Posterior vena cava (tissue), 2 donors: Measurements from ENCODE around the gene GALP. TPM values are rescaled to one million over a fixed set of nuclear protein-coding genes. Genes with fewer than 3 reads are reported as not detected.
"Not testable (repeated sequence)": the region's sequence is repeated elsewhere in the genome, so short reads cannot be mapped to it uniquely, and the experiment has no call there.

Experiments
- DNase-seq: peaks from one replicate; pipeline ENCODE4 v3.0.0-alpha.2; 2020; ENCODE audit warnings: low spot score
- intact Hi-C, 2 donors: fragments of 100-400 bp; cut with DNase I; formaldehyde crosslinking; loops; one replicate each; pipeline versions ENCODE4 v1.14.1 to v1.14.2; 2022 to 2023
- long read RNA-seq, 2 donors: library from polyadenylated mRNA; unstranded; transcript quantifications; one replicate each; pipeline ENCODE4 v2.0.0, GENCODE V29; 2020 to 2021
- total RNA-seq, 2 donors: library from RNA; stranded (reverse); fragmentation: NEBNext Ultra II Directional; extraction: Animal tissue kit (Norgen Biotek cat#: 25700); gene quantifications; one replicate each; pipeline ENCODE4 v1.2.1, GENCODE V29; 2021
- donor health status: DM: yes; HTN: yes; CAD: no.
- donor health status: DM: yes; HTN: yes; CAD: no.

GALP gene
- total RNA-seq, result not detected
- long read RNA-seq, donor 1, result 0 reads
- long read RNA-seq, donor 2, result 0 reads

DNA sequence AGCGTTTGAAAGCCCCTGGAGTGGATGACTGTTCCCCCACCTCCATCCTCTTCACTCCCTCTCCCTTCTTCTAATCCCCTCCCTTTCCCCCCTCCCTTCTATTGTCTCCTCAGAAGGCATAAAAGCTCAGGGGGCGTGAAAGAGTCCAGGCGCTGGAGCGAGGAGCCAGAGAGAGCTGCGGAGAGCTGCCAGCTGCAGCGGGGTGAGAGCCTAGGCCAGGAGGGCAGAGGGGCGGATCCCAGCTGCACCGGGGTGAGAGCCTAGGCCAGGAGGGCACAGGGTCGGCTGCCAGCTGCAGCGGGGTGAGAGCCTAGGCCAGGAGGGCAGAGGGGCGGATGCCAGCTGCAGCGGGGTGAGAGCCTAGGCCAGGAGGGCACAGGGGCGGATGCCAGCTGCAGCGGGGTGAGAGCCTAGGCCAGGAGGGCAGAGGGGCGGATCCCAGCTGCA lies at the start of gene GALP:
Gene GALP, plus strand, starts transcription at position 148 of the 447 bp plus-strand sequence. CDS start 1,101 bp downstream, outside the sequence.
- DNase-seq, result not testable (repeated sequence)
- intact Hi-C loops, result loop anchor here in 1 of 2 donors (2.0 kb wide), 1 partner anchor 97 kb away; no protein-coding TSS in a partner anchor

- DNase-seq, result no peak
- intact Hi-C loops, result no loop called here
These were observed 48.6 kb upstream of the GALP start for GRCh38 chr19:56126983-56127780.

- no peak for DNase-seq
These were observed 45.8 kb upstream of the GALP start for GRCh38 chr19:56130006-56130405.

DNA sequence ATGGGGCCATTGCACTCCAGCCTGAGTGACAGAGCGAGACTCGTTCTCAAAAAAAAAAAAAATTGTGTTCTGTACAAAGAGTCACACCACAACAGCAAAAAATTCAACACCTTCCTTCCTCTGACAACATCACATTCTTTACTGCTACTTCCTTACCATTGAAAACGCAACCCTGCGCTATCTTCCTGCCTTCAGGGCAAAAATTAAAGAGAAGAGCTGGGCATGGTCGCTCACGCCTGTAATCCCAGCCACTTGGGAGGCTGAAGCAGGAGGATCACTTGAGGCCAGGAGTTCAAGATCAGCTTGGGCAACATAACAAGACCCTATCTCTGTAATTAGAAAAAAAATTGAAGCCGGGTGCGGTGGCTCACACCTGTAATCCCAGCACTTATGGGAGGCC lies 44.2 kb upstream of the GALP start:
- no peak for DNase-seq
- intact Hi-C loops, result no loop called here

More at GRCh38 chr19:56130006-56130405, 45.8 kb upstream of the GALP start:
- intact Hi-C loops, result no loop called here

GRCh38 chr19:56132316-56132822 lies 43.4 kb upstream of the GALP start:
- DNase-seq, result no peak

GRCh38 chr19:56133858-56134653 lies 41.8 kb upstream of the GALP start:
- no peak for DNase-seq
- intact Hi-C loops, result no loop called here

More at GRCh38 chr19:56132316-56132822, 43.4 kb upstream of the GALP start:
- intact Hi-C loops, result no loop called here

DNA sequence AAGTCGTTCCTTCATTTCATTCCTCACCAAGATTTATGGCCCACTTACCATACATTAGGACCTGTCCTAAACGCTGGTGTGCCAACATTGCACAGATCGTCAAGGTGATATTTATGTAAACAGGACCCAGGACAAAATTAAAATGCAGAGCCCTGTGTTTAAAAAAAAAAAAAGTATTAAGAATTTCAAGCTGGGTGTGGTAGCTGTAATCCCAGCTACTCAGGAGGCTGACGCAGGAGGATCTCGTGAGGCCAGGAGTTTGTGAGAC lies 41.2 kb upstream of the GALP start:
- no peak for DNase-seq
- intact Hi-C loops, result no loop called here

- no peak for DNase-seq
- intact Hi-C loops, result no loop called here
These were observed 39.4 kb upstream of the GALP start for GRCh38 chr19:56136362-56136761.

GRCh38 chr19:56137405-56137804 lies 38.4 kb upstream of the GALP start:
- intact Hi-C loops, result no loop called here
- DNase-seq, result no peak

DNA sequence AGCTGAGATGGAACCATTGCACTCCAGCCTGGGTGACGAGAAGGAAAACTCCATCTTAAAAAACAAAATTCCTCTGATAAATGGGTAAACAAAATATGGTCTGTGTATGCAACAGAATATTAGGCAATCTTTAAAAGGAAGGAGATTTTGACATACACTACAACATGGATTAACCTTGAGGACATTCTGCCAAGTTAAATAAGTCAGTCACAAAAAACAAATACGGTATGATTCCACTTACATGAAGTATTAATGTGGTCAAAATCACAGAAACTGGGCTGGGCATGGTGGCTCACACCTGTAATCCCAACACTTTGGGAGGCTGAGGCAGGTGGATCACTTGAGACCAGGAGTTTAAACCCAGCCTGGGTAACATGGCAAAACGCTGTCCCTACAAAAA lies 37.7 kb upstream of the GALP start:
- intact Hi-C loops, result no loop called here

GRCh38 chr19:56139847-56140582 lies 35.8 kb upstream of the GALP start:
- intact Hi-C loops, result no loop called here
- no peak for DNase-seq

More for the DNA sequence above, 37.7 kb upstream of the GALP start:
- DNase-seq, result no peak

DNA sequence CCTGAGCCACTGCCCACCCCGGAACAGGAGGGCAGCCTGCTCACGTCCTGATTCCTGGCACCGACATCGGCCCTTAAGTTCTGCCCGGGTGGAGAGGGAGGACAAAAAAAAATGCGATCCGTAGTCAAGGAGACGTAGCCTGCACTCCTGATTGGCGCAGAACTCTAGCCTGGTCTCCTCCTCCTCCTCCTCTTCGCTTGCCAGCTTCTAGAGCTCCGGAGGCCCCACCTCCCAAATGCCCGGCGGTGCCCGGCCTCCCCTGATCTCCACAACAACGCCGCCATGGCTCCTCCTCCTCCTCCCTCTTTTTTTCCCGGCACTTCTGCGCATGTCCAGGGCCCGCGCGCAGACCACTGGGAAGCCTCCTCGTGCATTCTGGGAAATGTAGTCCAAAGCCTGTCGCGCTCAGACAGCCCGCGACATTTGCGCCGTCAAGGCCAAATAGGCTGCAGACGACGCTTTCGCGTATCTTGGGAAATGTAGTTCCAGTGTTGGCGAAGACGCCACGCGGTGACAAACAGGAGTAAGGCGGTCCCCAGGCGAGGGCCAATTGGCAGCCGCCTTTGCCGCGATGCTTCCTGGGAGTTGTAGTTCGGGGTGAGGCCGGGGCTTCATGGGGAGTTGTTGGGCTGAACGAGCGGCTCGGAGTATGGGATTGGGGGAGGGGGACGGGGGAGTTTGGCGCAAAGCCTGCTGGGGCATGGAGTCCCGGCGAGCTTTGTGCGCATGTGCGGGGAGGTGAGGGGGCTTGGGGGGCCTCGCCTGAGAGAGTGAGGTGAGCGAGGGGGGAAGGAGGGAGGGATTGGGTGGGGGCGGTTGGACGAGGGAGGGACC lies 35.0 kb upstream of the GALP start, which contains the start of gene ZNF444:
Gene ZNF444, plus strand, starts transcription at position 705 of the 834 bp plus-strand sequence. CDS start 5,625 bp downstream, outside the sequence.
- DNase-seq, result peak; percentile 99
- intact Hi-C loops, result no loop called here

GRCh38 chr19:56141417-56141993 lies 34.3 kb upstream of the GALP start:
- DNase-seq, result no peak
- intact Hi-C loops, result no loop called here

GRCh38 chr19:56142087-56142787 lies 33.6 kb upstream of the GALP start:
- intact Hi-C loops, result no loop called here
- DNase-seq, result no peak

GRCh38 chr19:56142897-56143434 lies 32.8 kb upstream of the GALP start:
- intact Hi-C loops, result no loop called here

GRCh38 chr19:56144376-56144775 lies 31.4 kb upstream of the GALP start:
- no peak for DNase-seq

More at GRCh38 chr19:56142897-56143434, 32.8 kb upstream of the GALP start:
- DNase-seq, result no peak

GRCh38 chr19:56144831-56145230 lies 31.0 kb upstream of the GALP start:
- intact Hi-C loops, result no loop called here
- no peak for DNase-seq

More at GRCh38 chr19:56144376-56144775, 31.4 kb upstream of the GALP start:
- intact Hi-C loops, result no loop called here
